ENCODE measurements around the gene GPR3.

GPR3 gene

GRCh38 chr1:27392096-27392777, at the start of gene GPR3:
Gene GPR3, plus strand, starts transcription at chr1:27392622. Its CDS starts 1,177 bp downstream, at chr1:27393799.
- DNase-seq (ENCODE audit: low spot score), result peak; percentile 98
- peak; percentile 71 for TF ChIP-seq CTCF (IDR thresholded peaks at IDR 0.05; ENCODE audit: extremely low read depth, insufficient read depth, missing control alignments)
- in situ Hi-C loops (cut with MboI; ENCODE audit: low pct_unique_long_range_greater_than_20kb, low sequenced_read_pairs, unreplicated experiment), result loop anchor here (5.0 kb wide), 2 partner anchors 90 to 215 kb away; no protein-coding TSS in a partner anchor

- DNase-seq (ENCODE audit: low spot score), result peak; percentile 65
- TF ChIP-seq CTCF (IDR thresholded peaks at IDR 0.05; ENCODE audit: extremely low read depth, insufficient read depth, missing control alignments), result no peak
Measured at GRCh38 chr1:27342778-27343638, 49.4 kb upstream of the GPR3 start.

GRCh38 chr1:27343639-27344025, 48.8 kb upstream of the GPR3 start:
- in situ Hi-C loops (cut with MboI; ENCODE audit: low pct_unique_long_range_greater_than_20kb, low sequenced_read_pairs, unreplicated experiment), result no loop called here
- no peak for DNase-seq (ENCODE audit: low spot score)
- no peak for TF ChIP-seq CTCF (IDR thresholded peaks at IDR 0.05; ENCODE audit: extremely low read depth, insufficient read depth, missing control alignments)

More at GRCh38 chr1:27342778-27343638, 49.4 kb upstream of the GPR3 start:
- in situ Hi-C loops (cut with MboI; ENCODE audit: low pct_unique_long_range_greater_than_20kb, low sequenced_read_pairs, unreplicated experiment), result no loop called here

- DNase-seq (ENCODE audit: low spot score), result no peak
- in situ Hi-C loops (cut with MboI; ENCODE audit: low pct_unique_long_range_greater_than_20kb, low sequenced_read_pairs, unreplicated experiment), result no loop called here
- TF ChIP-seq CTCF (IDR thresholded peaks at IDR 0.05; ENCODE audit: extremely low read depth, insufficient read depth, missing control alignments), result no peak
Measured at GRCh38 chr1:27345272-27345671, 47.1 kb upstream of the GPR3 start.

GRCh38 chr1:27346357-27346756, 46.1 kb upstream of the GPR3 start:
- in situ Hi-C loops (cut with MboI; ENCODE audit: low pct_unique_long_range_greater_than_20kb, low sequenced_read_pairs, unreplicated experiment), result no loop called here
- DNase-seq (ENCODE audit: low spot score), result no peak

More at GRCh38 chr1:27346357-27346756, 46.1 kb upstream of the GPR3 start:
- TF ChIP-seq CTCF (IDR thresholded peaks at IDR 0.05; ENCODE audit: extremely low read depth, insufficient read depth, missing control alignments), result no peak

All from GM13977 (cell line).